ENCODE results near the gene PLCD1.

DNA sequence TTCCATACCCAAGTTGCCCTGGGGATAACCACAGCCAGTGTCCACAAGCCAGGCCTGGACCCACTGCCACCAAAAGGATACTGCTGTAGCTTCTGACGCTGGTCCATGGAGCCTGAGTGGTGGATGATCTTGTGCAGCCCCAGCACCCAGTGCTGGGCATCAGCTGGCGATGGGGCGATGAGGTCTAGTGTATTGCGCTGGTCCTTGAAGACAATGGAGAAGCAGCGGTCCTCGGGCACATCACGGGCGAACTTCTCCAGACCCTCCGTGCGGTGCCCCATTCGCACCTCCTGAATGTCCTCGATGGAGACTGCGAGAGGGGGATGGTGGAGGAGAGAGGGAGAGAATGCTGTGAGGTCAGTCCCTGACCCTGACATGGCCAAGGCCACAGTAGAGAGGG is 13.0 kb downstream of the PLCD1 start:
- TF ChIP-seq, protein P1, sequence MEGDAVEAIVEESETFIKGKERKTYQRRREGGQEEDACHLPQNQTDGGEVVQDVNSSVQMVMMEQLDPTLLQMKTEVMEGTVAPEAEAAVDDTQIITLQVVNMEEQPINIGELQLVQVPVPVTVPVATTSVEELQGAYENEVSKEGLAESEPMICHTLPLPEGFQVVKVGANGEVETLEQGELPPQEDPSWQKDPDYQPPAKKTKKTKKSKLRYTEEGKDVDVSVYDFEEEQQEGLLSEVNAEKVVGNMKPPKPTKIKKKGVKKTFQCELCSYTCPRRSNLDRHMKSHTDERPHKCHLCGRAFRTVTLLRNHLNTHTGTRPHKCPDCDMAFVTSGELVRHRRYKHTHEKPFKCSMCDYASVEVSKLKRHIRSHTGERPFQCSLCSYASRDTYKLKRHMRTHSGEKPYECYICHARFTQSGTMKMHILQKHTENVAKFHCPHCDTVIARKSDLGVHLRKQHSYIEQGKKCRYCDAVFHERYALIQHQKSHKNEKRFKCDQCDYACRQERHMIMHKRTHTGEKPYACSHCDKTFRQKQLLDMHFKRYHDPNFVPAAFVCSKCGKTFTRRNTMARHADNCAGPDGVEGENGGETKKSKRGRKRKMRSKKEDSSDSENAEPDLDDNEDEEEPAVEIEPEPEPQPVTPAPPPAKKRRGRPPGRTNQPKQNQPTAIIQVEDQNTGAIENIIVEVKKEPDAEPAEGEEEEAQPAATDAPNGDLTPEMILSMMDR (IDR thresholded peaks at IDR 0.05; ENCODE audit: low read length) = no peak
- TF ChIP-seq EZH2 (optimal IDR thresholded peaks at IDR 0.05; ENCODE audit: low read depth, low read length) (no peak), EZH2phosphoT487 (IDR thresholded peaks at IDR 0.05; ENCODE audit: low read length) (no peak)

All from MM.1S (cell line).